PFSK-1 (cell line): ENCODE results near the gene HTATSF1.

Source experiments
- FOXP2 ChIP-seq: optimal IDR thresholded peaks from 2 replicates; pipeline ENCODE3; 2011; ENCODE audit warnings: borderline replicate concordance, control low read depth, inconsistent platforms; ENCODE audit not compliant: insufficient read depth; ENCODE audit errors: extremely low read length, extremely low read depth
- POLR2AphosphoS5 ChIP-seq: IDR thresholded peaks from 2 replicates; pipeline ENCODE4 v1.6.1; 2012; ENCODE audit warnings: low read depth, mild to moderate bottlenecking, control low read depth, low read length, moderate library complexity
- SIN3A ChIP-seq: IDR thresholded peaks from 2 replicates; pipeline ENCODE4 v1.6.1; 2012; ENCODE audit warnings: mild to moderate bottlenecking, low read length, moderate library complexity, borderline replicate concordance; ENCODE audit not compliant: insufficient read depth
- TAF1 ChIP-seq: IDR thresholded peaks from 2 replicates; pipeline ENCODE4 v1.6.1; 2012; ENCODE audit warnings: low read length, control low read depth, borderline replicate concordance; ENCODE audit not compliant: insufficient read depth
- TF ChIP-seq, protein P1 (sequence below), 2 experiments: IDR thresholded peaks; 2 replicates each; pipeline versions ENCODE4 v1.6.1 to v1.8.0; 2011 to 2012; ENCODE audit warnings: low read depth in 2 of 2, low read length in 2 of 2, control low read depth in 1 of 2, inconsistent platforms in 1 of 2, mild to moderate bottlenecking in 1 of 2, moderate library complexity in 1 of 2; ENCODE audit not compliant: insufficient read depth in 1 of 2

The HTATSF1 gene

GRCh38 chrX:136453114-136453513 is 44.3 kb upstream of the HTATSF1 start:
- TF ChIP-seq POLR2AphosphoS5 = no peak
- TF ChIP-seq, protein P1, sequence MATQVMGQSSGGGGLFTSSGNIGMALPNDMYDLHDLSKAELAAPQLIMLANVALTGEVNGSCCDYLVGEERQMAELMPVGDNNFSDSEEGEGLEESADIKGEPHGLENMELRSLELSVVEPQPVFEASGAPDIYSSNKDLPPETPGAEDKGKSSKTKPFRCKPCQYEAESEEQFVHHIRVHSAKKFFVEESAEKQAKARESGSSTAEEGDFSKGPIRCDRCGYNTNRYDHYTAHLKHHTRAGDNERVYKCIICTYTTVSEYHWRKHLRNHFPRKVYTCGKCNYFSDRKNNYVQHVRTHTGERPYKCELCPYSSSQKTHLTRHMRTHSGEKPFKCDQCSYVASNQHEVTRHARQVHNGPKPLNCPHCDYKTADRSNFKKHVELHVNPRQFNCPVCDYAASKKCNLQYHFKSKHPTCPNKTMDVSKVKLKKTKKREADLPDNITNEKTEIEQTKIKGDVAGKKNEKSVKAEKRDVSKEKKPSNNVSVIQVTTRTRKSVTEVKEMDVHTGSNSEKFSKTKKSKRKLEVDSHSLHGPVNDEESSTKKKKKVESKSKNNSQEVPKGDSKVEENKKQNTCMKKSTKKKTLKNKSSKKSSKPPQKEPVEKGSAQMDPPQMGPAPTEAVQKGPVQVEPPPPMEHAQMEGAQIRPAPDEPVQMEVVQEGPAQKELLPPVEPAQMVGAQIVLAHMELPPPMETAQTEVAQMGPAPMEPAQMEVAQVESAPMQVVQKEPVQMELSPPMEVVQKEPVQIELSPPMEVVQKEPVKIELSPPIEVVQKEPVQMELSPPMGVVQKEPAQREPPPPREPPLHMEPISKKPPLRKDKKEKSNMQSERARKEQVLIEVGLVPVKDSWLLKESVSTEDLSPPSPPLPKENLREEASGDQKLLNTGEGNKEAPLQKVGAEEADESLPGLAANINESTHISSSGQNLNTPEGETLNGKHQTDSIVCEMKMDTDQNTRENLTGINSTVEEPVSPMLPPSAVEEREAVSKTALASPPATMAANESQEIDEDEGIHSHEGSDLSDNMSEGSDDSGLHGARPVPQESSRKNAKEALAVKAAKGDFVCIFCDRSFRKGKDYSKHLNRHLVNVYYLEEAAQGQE (IDR thresholded peaks at IDR 0.05; ENCODE audit: insufficient read depth in 1 of 2, low read depth in 2 of 2, low read length in 2 of 2) = no peak
- no peak for TF ChIP-seq TAF1
- TF ChIP-seq FOXP2 = no peak
- TF ChIP-seq SIN3A = no peak

GRCh38 chrX:136453771-136454170 is 43.6 kb upstream of the HTATSF1 start:
- TF ChIP-seq POLR2AphosphoS5 = no peak
- TF ChIP-seq, protein P1 (IDR thresholded peaks at IDR 0.05; ENCODE audit: insufficient read depth in 1 of 2, low read depth in 2 of 2, low read length in 2 of 2) = no peak
- no peak for TF ChIP-seq FOXP2
- no peak for TF ChIP-seq SIN3A
- no peak for TF ChIP-seq TAF1

DNA sequence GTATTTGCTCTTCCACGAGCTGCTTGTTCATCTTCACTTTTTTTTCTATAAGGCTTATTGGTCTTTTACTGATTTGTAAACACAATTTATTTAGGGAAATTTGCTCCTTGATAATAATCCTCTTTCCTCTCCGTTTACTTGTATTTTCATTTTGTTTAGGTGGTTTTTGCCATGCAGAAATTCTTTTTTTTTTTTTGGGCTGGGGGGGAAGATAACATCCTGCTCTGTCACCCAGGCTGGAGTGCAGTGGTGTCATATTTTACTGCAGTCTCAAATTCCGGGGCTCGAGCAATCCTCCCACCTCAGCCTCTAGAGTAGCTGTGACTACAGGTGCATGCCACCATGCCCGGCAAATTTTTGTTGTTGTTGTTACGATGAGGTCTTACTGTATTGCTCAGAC is 41.3 kb upstream of the HTATSF1 start:
- TF ChIP-seq FOXP2 (no peak), POLR2AphosphoS5 (no peak), TAF1 (no peak), SIN3A (no peak)
- TF ChIP-seq, protein P1 (IDR thresholded peaks at IDR 0.05; ENCODE audit: insufficient read depth in 1 of 2, low read depth in 2 of 2, low read length in 2 of 2) = no peak

DNA sequence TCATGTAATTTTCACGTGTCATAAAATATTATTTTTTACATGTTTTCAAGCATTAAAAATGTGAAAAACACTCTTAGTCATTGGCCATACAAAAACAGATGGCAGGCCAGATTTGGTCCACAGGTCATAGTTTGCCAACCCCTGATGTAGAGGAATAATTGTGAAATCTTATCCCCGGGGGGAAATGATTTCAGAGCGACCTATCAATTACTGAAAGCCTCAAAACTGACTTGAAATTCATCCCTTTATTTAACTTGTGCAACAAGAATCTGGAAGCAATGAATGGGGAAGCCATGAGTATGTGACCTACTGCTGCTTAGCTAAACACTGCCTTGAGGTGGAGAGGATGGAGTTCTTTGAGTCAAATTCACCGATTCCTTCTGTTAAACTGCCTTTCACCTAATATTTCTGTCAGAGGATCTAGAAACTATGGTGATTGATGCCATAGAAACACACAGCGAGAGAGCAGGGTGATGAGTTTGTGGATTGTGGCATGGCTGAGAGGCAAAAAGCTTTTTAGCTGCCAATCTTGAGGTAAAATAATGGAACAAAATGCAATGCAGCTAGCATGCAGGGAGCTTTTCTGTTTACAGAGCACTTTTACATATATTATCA is 40.0 kb upstream of the HTATSF1 start:
- TF ChIP-seq, protein P1 (IDR thresholded peaks at IDR 0.05; ENCODE audit: insufficient read depth in 1 of 2, low read depth in 2 of 2, low read length in 2 of 2) = no peak
- TF ChIP-seq SIN3A = no peak
- no peak for TF ChIP-seq FOXP2
- TF ChIP-seq POLR2AphosphoS5 = no peak
- no peak for TF ChIP-seq TAF1

GRCh38 chrX:136464589-136464988 is 32.8 kb upstream of the HTATSF1 start:
- TF ChIP-seq POLR2AphosphoS5 (no peak), FOXP2 (no peak), TAF1 (no peak), SIN3A (no peak)
- TF ChIP-seq, protein P1 (IDR thresholded peaks at IDR 0.05; ENCODE audit: insufficient read depth in 1 of 2, low read depth in 2 of 2, low read length in 2 of 2) = no peak
